GM23338 (cell line): ENCODE measurements around the gene SIK2. TPM values are rescaled to one million over a fixed set of nuclear protein-coding genes. Genes with fewer than 3 reads are reported as not detected.

Experiments used
- ATAC-seq: fragments of 200-7000 bp; cut with Tn5 transposase; 3 replicates; pipeline ENCODE4 v1.9.1; 2020
- DNase-seq: peaks from one replicate; pipeline ENCODE4 v3.0.0-alpha.2; 2015; ENCODE audit warnings: low spot score
- H2AFZ ChIP-seq: fragments of 200-600 bp; sonication (generic); 2 replicates; pipeline ENCODE4 v1.8.0; 2016; ENCODE audit warnings: antibody characterized with exemption, mild to moderate bottlenecking, moderate library complexity
- H3F3A ChIP-seq: fragments of 200-600 bp; sonication (generic); replicated peaks from 2 replicates; pipeline ENCODE4 v1.8.0; 2017; ENCODE audit warnings: antibody characterized with exemption, mixed run types, low read depth
- H3K27ac ChIP-seq: fragments of 200-600 bp; sonication (generic); 2 replicates; pipeline ENCODE4 v1.6.1; 2016; ENCODE audit warnings: low read depth
- H3K27me3 ChIP-seq: fragments of 200-600 bp; sonication (generic); 2 replicates; pipeline ENCODE4 v1.8.0; 2016; ENCODE audit warnings: mild to moderate bottlenecking, mixed run types, moderate library complexity; ENCODE audit not compliant: insufficient read depth
- H3K36me3 ChIP-seq: fragments of 200-600 bp; sonication (generic); 2 replicates; pipeline ENCODE4 v1.8.0; 2016; ENCODE audit warnings: mild to moderate bottlenecking; ENCODE audit not compliant: insufficient read depth
- H3K4me1 ChIP-seq: fragments of 200-600 bp; sonication (generic); 2 replicates; pipeline ENCODE4 v1.8.0; 2016; ENCODE audit warnings: mild to moderate bottlenecking, moderate library complexity; ENCODE audit not compliant: insufficient read depth
- H3K4me2 ChIP-seq: fragments of 200-600 bp; sonication (generic); 2 replicates; pipeline ENCODE4 v1.7.1; 2017; ENCODE audit warnings: mixed run types
- H3K4me3 ChIP-seq: fragments of 200-600 bp; sonication (generic); 2 replicates; pipeline ENCODE4 v1.6.1; 2016; ENCODE audit warnings: mixed run types
- H3K79me2 ChIP-seq: fragments of 200-600 bp; sonication (generic); replicated peaks from 2 replicates; pipeline ENCODE4 v1.8.0; 2017; ENCODE audit warnings: mild to moderate bottlenecking; ENCODE audit not compliant: insufficient read depth
- H3K9me2 ChIP-seq: fragments of 200-600 bp; sonication (generic); 2 replicates; pipeline ENCODE4 v1.8.0; 2017; ENCODE audit not compliant: insufficient read depth
- H4K20me1 ChIP-seq: fragments of 200-600 bp; sonication (generic); replicated peaks from 2 replicates; pipeline ENCODE4 v1.8.0; 2017; ENCODE audit warnings: mild to moderate bottlenecking; ENCODE audit not compliant: insufficient read depth
- H3K27ac Mint-ChIP-seq: 2 replicates; pipeline ENCODE4 v1.8.0; 2020; ENCODE audit warnings: inconsistent platforms, mild to moderate bottlenecking, moderate library complexity, mixed read lengths
- H3K27me3 Mint-ChIP-seq: 3 replicates; pipeline ENCODE4 v1.8.0; 2022; ENCODE audit warnings: low read depth, mild to moderate bottlenecking, moderate library complexity, mixed read lengths, inconsistent platforms; ENCODE audit not compliant: insufficient read depth, poor library complexity
- H3K36me3 Mint-ChIP-seq: 3 replicates; pipeline ENCODE4 v1.8.0; 2021; ENCODE audit warnings: low read depth, mild to moderate bottlenecking, inconsistent platforms, moderate library complexity, mixed read lengths
- H3K4me1 Mint-ChIP-seq: 3 replicates; pipeline ENCODE4 v1.8.0; 2020; ENCODE audit warnings: mild to moderate bottlenecking, inconsistent platforms, mixed read lengths
- H3K4me3 Mint-ChIP-seq: 3 replicates; pipeline ENCODE4 v1.8.0; 2021; ENCODE audit warnings: moderate library complexity, mild to moderate bottlenecking, inconsistent platforms, mixed read lengths
- H3K9me3 Mint-ChIP-seq: 3 replicates; pipeline ENCODE4 v1.8.0; 2020; ENCODE audit warnings: moderate library complexity, mild to moderate bottlenecking, inconsistent platforms, mixed read lengths
- CREB1 ChIP-seq: fragments of 250-450 bp; sonication (Bioruptor Pico); IDR thresholded peaks from 2 replicates; pipeline ENCODE4 v1.5.0; 2020; ENCODE audit warnings: low read depth, mild to moderate bottlenecking, moderate library complexity
- EZH2 ChIP-seq: fragments of 200-600 bp; sonication (generic); IDR thresholded peaks from one replicate; pipeline ENCODE4 v1.8.0; 2017; ENCODE audit warnings: antibody characterized with exemption, mild to moderate bottlenecking, low read depth; ENCODE audit not compliant: unreplicated experiment
- EZH2phosphoT487 ChIP-seq: fragments of 200-600 bp; sonication (generic); IDR thresholded peaks from one replicate; pipeline ENCODE4 v1.8.1; 2018; ENCODE audit warnings: antibody characterized with exemption; ENCODE audit not compliant: unreplicated experiment
- JUNB ChIP-seq: IDR thresholded peaks from one replicate; pipeline ENCODE4 v1.6.1; 2016; ENCODE audit warnings: antibody characterized with exemption; ENCODE audit not compliant: unreplicated experiment
- NANOG ChIP-seq: IDR thresholded peaks from 2 replicates; pipeline ENCODE4 v1.6.1; 2016; ENCODE audit warnings: antibody characterized with exemption, borderline replicate concordance
- POLR2AphosphoS5 ChIP-seq: IDR thresholded peaks from 2 replicates; pipeline ENCODE4 v1.6.1; 2016; ENCODE audit warnings: antibody characterized with exemption, low read depth
- STAT1 ChIP-seq: IDR thresholded peaks from one replicate; pipeline ENCODE4 v1.6.1; 2016; ENCODE audit warnings: antibody characterized with exemption; ENCODE audit not compliant: unreplicated experiment
- ZNF114 ChIP-seq: fragments of 250-450 bp; sonication (Bioruptor Pico); IDR thresholded peaks from 2 replicates; pipeline ENCODE4 v1.5.0; 2020; ENCODE audit warnings: mild to moderate bottlenecking, moderate library complexity
- ZNF331 ChIP-seq: fragments of 250-450 bp; sonication (Bioruptor Pico); IDR thresholded peaks from 2 replicates; pipeline ENCODE4 v1.5.0; 2020; ENCODE audit warnings: low read depth, mild to moderate bottlenecking, moderate library complexity
- ZNF462 ChIP-seq: fragments of 250-450 bp; sonication (Bioruptor Pico); IDR thresholded peaks from 2 replicates; pipeline ENCODE4 v1.5.0; 2020; ENCODE audit warnings: mild to moderate bottlenecking, moderate library complexity
- polyA plus RNA-seq: library from polyadenylated mRNA; unstranded; fragments of >200 nt; fragmentation: Nextera tagmentation; extraction: Ambion mirVana; gene quantifications from 2 replicates; pipeline ENCODE4 v1.2.1, GENCODE V29; 2016
- total RNA-seq: library from RNA; depleted of rRNA; stranded (reverse); fragments of >200 nt; shearing (Covaris generic); gene quantifications from 2 replicates; pipeline ENCODE4 v1.2.3, GENCODE V29; 2014
- TF ChIP-seq, protein P1 (sequence below): IDR thresholded peaks from 2 replicates; pipeline ENCODE4 v1.6.1; 2016; ENCODE audit warnings: antibody characterized with exemption
- TF ChIP-seq, protein P2 (sequence below), 2 experiments: fragments of 200-600 bp in 1 of 2; sonication (generic) in 1 of 2; conservative IDR thresholded peaks; 2 replicates each; pipeline versions ENCODE4 v1.5.1 to v1.6.1; 2016 to 2017; ENCODE audit warnings: antibody characterized with exemption in 2 of 2, low read depth in 2 of 2, mild to moderate bottlenecking in 2 of 2, moderate library complexity in 1 of 2

The SIK2 gene
- total and polyA plus RNA-seq, 2 experiments from 2014 or later = 2.3 to 6.7 TPM

GRCh38 chr11:111575740-111576139 is 26.5 kb upstream of the SIK2 start (continued):
- no peak for TF ChIP-seq JUNB
- no peak for TF ChIP-seq STAT1

DNA sequence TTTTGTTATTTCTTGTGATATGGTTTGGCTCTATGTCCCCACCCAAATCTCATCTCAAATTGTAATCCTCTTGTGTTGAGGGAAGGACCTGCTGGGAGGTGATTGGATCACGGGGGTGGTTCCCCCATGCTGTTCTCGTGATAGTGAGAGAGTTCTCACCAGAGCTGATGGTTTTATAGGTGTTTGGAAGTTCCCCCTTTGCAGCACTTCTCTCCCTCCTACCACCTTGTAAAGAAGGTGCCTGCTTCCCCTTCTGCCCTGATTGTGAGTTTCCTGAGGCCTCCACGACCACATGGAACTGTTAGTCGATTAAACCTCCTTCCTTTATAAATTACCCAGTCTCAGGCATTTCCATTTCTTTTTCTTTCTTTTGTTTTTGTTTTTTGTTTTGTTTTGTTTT is 24.4 kb upstream of the SIK2 start:
- no peak overlapping the region for H3K27ac Mint-ChIP-seq
- peaks cover 11% of the 10 kb centered on the region; the same call in 2 of the 3 replicates for H3K4me1 Mint-ChIP-seq
- Histone ChIP-seq H3K27ac (no peak overlapping the region), H3K4me2 (no peak overlapping the region), H3F3A (no peaks in the 10 kb centered on the region), H3K27me3 (no peaks in the 10 kb centered on the region), H3K4me3 (no peak overlapping the region), H3K9me2 (no peaks in the 10 kb centered on the region), H2AFZ (no peak overlapping the region), H3K4me1 (peaks cover 6% of the 10 kb centered on the region; the same call in 1 of the 2 replicates), H3K36me3 (no peaks in the 10 kb centered on the region), H3K79me2 (no peaks in the 10 kb centered on the region), H4K20me1 (no peaks in the 10 kb centered on the region)
- no peak overlapping the region for H3K4me3 Mint-ChIP-seq
- H3K36me3 Mint-ChIP-seq = no peaks in the 10 kb centered on the region
- TF ChIP-seq POLR2AphosphoS5 = no peak
- no peak for TF ChIP-seq CREB1
- no peak for TF ChIP-seq ZNF331
- no peak for TF ChIP-seq ZNF114
- H3K27me3 Mint-ChIP-seq = no peaks in the 10 kb centered on the region
- DNase-seq (no peak), ATAC-seq (no peak)
- no peaks in the 10 kb centered on the region for H3K9me3 Mint-ChIP-seq

DNA sequence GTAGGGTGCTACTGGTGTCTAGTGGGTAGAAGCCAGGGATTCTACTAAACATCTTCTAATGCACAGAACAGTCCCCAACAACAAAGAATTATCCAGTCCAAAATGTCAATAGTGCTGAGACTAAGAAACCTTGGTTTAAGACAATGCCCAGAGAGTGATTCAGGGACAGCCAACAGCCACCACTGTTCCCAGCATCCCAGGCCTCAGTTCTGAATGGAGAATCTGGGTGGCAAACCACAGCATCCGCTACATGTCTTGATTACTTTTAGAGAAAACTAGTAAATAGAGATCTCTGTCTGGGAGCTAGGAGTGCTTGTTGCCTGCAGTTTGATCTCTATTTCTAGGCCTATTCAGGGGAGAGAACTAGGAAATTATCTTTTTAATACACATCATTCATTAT is 20.9 kb upstream of the SIK2 start:
- H3K4me1 Mint-ChIP-seq = peaks cover 9% of the 10 kb centered on the region
- H3K36me3 Mint-ChIP-seq = no peaks in the 10 kb centered on the region
- H3K27me3 Mint-ChIP-seq = no peaks in the 10 kb centered on the region
- no peak overlapping the region for H3K27ac ChIP-seq
- no peaks in the 10 kb centered on the region for H3K79me2 ChIP-seq
- H3K27me3 ChIP-seq = no peaks in the 10 kb centered on the region
- no peaks in the 10 kb centered on the region for H3K9me3 Mint-ChIP-seq
- ATAC-seq = no peak
- no peak overlapping the region for H3K4me2 ChIP-seq
- no peak overlapping the region for H3K4me3 ChIP-seq
- no peaks in the 10 kb centered on the region for H4K20me1 ChIP-seq
- no peak overlapping the region for H3K27ac Mint-ChIP-seq
- no peak overlapping the region for H3K4me3 Mint-ChIP-seq
- no peak for DNase-seq
- H3K9me2 ChIP-seq = no peaks in the 10 kb centered on the region
- no peaks in the 10 kb centered on the region for H3F3A ChIP-seq
- no peaks in the 10 kb centered on the region for H3K36me3 ChIP-seq
- no peak overlapping the region for H2AFZ ChIP-seq
- H3K4me1 ChIP-seq = peaks cover 3% of the 10 kb centered on the region; the same call in 1 of the 2 replicates
- TF ChIP-seq EZH2 (no peak), STAT1 (no peak), NANOG (no peak), EZH2phosphoT487 (no peak), JUNB (no peak), ZNF331 (no peak), ZNF114 (no peak), ZNF462 (CRISPR knock-in tag) (no peak)
- TF ChIP-seq, protein P1, sequence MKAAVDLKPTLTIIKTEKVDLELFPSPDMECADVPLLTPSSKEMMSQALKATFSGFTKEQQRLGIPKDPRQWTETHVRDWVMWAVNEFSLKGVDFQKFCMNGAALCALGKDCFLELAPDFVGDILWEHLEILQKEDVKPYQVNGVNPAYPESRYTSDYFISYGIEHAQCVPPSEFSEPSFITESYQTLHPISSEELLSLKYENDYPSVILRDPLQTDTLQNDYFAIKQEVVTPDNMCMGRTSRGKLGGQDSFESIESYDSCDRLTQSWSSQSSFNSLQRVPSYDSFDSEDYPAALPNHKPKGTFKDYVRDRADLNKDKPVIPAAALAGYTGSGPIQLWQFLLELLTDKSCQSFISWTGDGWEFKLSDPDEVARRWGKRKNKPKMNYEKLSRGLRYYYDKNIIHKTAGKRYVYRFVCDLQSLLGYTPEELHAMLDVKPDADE = no peak
- TF ChIP-seq, protein P2, sequence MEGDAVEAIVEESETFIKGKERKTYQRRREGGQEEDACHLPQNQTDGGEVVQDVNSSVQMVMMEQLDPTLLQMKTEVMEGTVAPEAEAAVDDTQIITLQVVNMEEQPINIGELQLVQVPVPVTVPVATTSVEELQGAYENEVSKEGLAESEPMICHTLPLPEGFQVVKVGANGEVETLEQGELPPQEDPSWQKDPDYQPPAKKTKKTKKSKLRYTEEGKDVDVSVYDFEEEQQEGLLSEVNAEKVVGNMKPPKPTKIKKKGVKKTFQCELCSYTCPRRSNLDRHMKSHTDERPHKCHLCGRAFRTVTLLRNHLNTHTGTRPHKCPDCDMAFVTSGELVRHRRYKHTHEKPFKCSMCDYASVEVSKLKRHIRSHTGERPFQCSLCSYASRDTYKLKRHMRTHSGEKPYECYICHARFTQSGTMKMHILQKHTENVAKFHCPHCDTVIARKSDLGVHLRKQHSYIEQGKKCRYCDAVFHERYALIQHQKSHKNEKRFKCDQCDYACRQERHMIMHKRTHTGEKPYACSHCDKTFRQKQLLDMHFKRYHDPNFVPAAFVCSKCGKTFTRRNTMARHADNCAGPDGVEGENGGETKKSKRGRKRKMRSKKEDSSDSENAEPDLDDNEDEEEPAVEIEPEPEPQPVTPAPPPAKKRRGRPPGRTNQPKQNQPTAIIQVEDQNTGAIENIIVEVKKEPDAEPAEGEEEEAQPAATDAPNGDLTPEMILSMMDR (conservative IDR thresholded peaks at IDR 0.05; ENCODE audit: low read depth in 2 of 2) = no peak
